GM23338 (cell line): ENCODE data around the gene BAK1. TPM values are rescaled to one million over a fixed set of nuclear protein-coding genes. Genes with fewer than 3 reads are reported as not detected.

Experiments used
- ATAC-seq: fragments of 200-7000 bp; cut with Tn5 transposase; 3 replicates; pipeline ENCODE4 v1.9.1; 2020
- DNase-seq: peaks from one replicate; pipeline ENCODE4 v3.0.0-alpha.2; 2015; ENCODE audit warnings: low spot score
- H2AFZ ChIP-seq: fragments of 200-600 bp; sonication (generic); 2 replicates; pipeline ENCODE4 v1.8.0; 2016; ENCODE audit warnings: antibody characterized with exemption, mild to moderate bottlenecking, moderate library complexity
- H3F3A ChIP-seq: fragments of 200-600 bp; sonication (generic); replicated peaks from 2 replicates; pipeline ENCODE4 v1.8.0; 2017; ENCODE audit warnings: antibody characterized with exemption, mixed run types, low read depth
- H3K27ac ChIP-seq: fragments of 200-600 bp; sonication (generic); 2 replicates; pipeline ENCODE4 v1.6.1; 2016; ENCODE audit warnings: low read depth
- H3K27me3 ChIP-seq: fragments of 200-600 bp; sonication (generic); 2 replicates; pipeline ENCODE4 v1.8.0; 2016; ENCODE audit warnings: mild to moderate bottlenecking, mixed run types, moderate library complexity; ENCODE audit not compliant: insufficient read depth
- H3K36me3 ChIP-seq: fragments of 200-600 bp; sonication (generic); 2 replicates; pipeline ENCODE4 v1.8.0; 2016; ENCODE audit warnings: mild to moderate bottlenecking; ENCODE audit not compliant: insufficient read depth
- H3K4me1 ChIP-seq: fragments of 200-600 bp; sonication (generic); 2 replicates; pipeline ENCODE4 v1.8.0; 2016; ENCODE audit warnings: mild to moderate bottlenecking, moderate library complexity; ENCODE audit not compliant: insufficient read depth
- H3K4me2 ChIP-seq: fragments of 200-600 bp; sonication (generic); 2 replicates; pipeline ENCODE4 v1.7.1; 2017; ENCODE audit warnings: mixed run types
- H3K4me3 ChIP-seq: fragments of 200-600 bp; sonication (generic); 2 replicates; pipeline ENCODE4 v1.6.1; 2016; ENCODE audit warnings: mixed run types
- H3K79me2 ChIP-seq: fragments of 200-600 bp; sonication (generic); replicated peaks from 2 replicates; pipeline ENCODE4 v1.8.0; 2017; ENCODE audit warnings: mild to moderate bottlenecking; ENCODE audit not compliant: insufficient read depth
- H3K9me2 ChIP-seq: fragments of 200-600 bp; sonication (generic); 2 replicates; pipeline ENCODE4 v1.8.0; 2017; ENCODE audit not compliant: insufficient read depth
- H4K20me1 ChIP-seq: fragments of 200-600 bp; sonication (generic); replicated peaks from 2 replicates; pipeline ENCODE4 v1.8.0; 2017; ENCODE audit warnings: mild to moderate bottlenecking; ENCODE audit not compliant: insufficient read depth
- H3K27ac Mint-ChIP-seq: 2 replicates; pipeline ENCODE4 v1.8.0; 2020; ENCODE audit warnings: inconsistent platforms, mild to moderate bottlenecking, moderate library complexity, mixed read lengths
- H3K27me3 Mint-ChIP-seq: 3 replicates; pipeline ENCODE4 v1.8.0; 2022; ENCODE audit warnings: low read depth, mild to moderate bottlenecking, moderate library complexity, mixed read lengths, inconsistent platforms; ENCODE audit not compliant: insufficient read depth, poor library complexity
- H3K36me3 Mint-ChIP-seq: 3 replicates; pipeline ENCODE4 v1.8.0; 2021; ENCODE audit warnings: low read depth, mild to moderate bottlenecking, inconsistent platforms, moderate library complexity, mixed read lengths
- H3K4me1 Mint-ChIP-seq: 3 replicates; pipeline ENCODE4 v1.8.0; 2020; ENCODE audit warnings: mild to moderate bottlenecking, inconsistent platforms, mixed read lengths
- H3K4me3 Mint-ChIP-seq: 3 replicates; pipeline ENCODE4 v1.8.0; 2021; ENCODE audit warnings: moderate library complexity, mild to moderate bottlenecking, inconsistent platforms, mixed read lengths
- H3K9me3 Mint-ChIP-seq: 3 replicates; pipeline ENCODE4 v1.8.0; 2020; ENCODE audit warnings: moderate library complexity, mild to moderate bottlenecking, inconsistent platforms, mixed read lengths
- CREB1 ChIP-seq: fragments of 250-450 bp; sonication (Bioruptor Pico); IDR thresholded peaks from 2 replicates; pipeline ENCODE4 v1.5.0; 2020; ENCODE audit warnings: low read depth, mild to moderate bottlenecking, moderate library complexity
- EZH2 ChIP-seq: fragments of 200-600 bp; sonication (generic); IDR thresholded peaks from one replicate; pipeline ENCODE4 v1.8.0; 2017; ENCODE audit warnings: antibody characterized with exemption, mild to moderate bottlenecking, low read depth; ENCODE audit not compliant: unreplicated experiment
- EZH2phosphoT487 ChIP-seq: fragments of 200-600 bp; sonication (generic); IDR thresholded peaks from one replicate; pipeline ENCODE4 v1.8.1; 2018; ENCODE audit warnings: antibody characterized with exemption; ENCODE audit not compliant: unreplicated experiment
- JUNB ChIP-seq: IDR thresholded peaks from one replicate; pipeline ENCODE4 v1.6.1; 2016; ENCODE audit warnings: antibody characterized with exemption; ENCODE audit not compliant: unreplicated experiment
- NANOG ChIP-seq: IDR thresholded peaks from 2 replicates; pipeline ENCODE4 v1.6.1; 2016; ENCODE audit warnings: antibody characterized with exemption, borderline replicate concordance
- POLR2AphosphoS5 ChIP-seq: IDR thresholded peaks from 2 replicates; pipeline ENCODE4 v1.6.1; 2016; ENCODE audit warnings: antibody characterized with exemption, low read depth
- STAT1 ChIP-seq: IDR thresholded peaks from one replicate; pipeline ENCODE4 v1.6.1; 2016; ENCODE audit warnings: antibody characterized with exemption; ENCODE audit not compliant: unreplicated experiment
- ZNF114 ChIP-seq: fragments of 250-450 bp; sonication (Bioruptor Pico); IDR thresholded peaks from 2 replicates; pipeline ENCODE4 v1.5.0; 2020; ENCODE audit warnings: mild to moderate bottlenecking, moderate library complexity
- ZNF331 ChIP-seq: fragments of 250-450 bp; sonication (Bioruptor Pico); IDR thresholded peaks from 2 replicates; pipeline ENCODE4 v1.5.0; 2020; ENCODE audit warnings: low read depth, mild to moderate bottlenecking, moderate library complexity
- polyA plus RNA-seq: library from polyadenylated mRNA; unstranded; fragments of >200 nt; fragmentation: Nextera tagmentation; extraction: Ambion mirVana; gene quantifications from 2 replicates; pipeline ENCODE4 v1.2.1, GENCODE V29; 2016
- total RNA-seq: library from RNA; depleted of rRNA; stranded (reverse); fragments of >200 nt; shearing (Covaris generic); gene quantifications from 2 replicates; pipeline ENCODE4 v1.2.3, GENCODE V29; 2014
- TF ChIP-seq, protein P1 (sequence below): fragments of 250-450 bp; sonication (Bioruptor Pico); IDR thresholded peaks from 2 replicates; pipeline ENCODE4 v1.5.0; 2020; ENCODE audit warnings: mild to moderate bottlenecking, moderate library complexity
- TF ChIP-seq, protein P2 (sequence below), 2 experiments: fragments of 200-600 bp in 1 of 2; sonication (generic) in 1 of 2; conservative IDR thresholded peaks; 2 replicates each; pipeline versions ENCODE4 v1.5.1 to v1.6.1; 2016 to 2017; ENCODE audit warnings: antibody characterized with exemption in 2 of 2, low read depth in 2 of 2, mild to moderate bottlenecking in 2 of 2, moderate library complexity in 1 of 2
- TF ChIP-seq, protein P3 (sequence below): IDR thresholded peaks from one replicate; pipeline ENCODE4 v1.6.1; 2018; ENCODE audit warnings: antibody characterized with exemption; ENCODE audit not compliant: unreplicated experiment
- TF ChIP-seq, protein P4 (sequence below): IDR thresholded peaks from 2 replicates; pipeline ENCODE4 v1.6.1; 2016; ENCODE audit warnings: antibody characterized with exemption

Gene BAK1
- total and polyA plus RNA-seq, 2 experiments from 2014 or later = 22.2 to 45.0 TPM

DNA sequence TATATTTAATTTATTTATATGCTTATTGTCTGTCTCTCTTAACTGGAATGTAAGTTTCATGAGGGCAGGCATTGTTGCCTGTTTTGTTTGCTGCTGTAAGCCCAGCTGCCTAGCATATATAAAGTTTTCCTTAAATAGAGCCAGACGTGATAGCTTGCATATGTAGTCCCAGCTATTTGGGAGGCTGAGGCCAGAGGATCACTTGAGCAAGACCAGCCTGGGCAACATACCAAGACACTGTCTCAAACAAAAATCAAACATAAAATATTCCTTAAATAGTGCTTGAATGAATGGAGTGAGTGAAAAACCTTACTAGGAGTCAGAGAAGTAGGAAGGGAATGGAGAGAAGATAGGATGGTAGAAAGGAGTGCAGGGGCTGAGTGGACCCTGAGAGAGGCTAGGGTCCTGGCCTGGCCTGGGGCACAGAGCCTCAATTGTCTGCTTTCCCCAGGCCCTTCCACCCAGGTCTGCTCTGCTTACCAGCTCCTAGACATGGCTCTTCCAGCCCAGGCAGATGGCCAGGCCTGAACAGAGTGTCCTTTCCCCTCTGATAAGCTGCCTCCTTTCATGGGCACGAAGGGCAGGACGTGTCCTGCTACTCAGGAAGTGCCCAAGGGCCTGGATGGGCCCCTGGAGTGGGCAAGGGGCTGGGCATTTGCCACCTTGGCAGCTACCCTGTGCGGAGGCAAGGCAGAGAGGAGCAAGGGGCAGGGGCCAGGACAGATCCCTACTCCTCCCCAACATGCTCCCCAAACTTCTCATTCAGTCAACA, 17.7 kb upstream of the BAK1 start:
- Histone ChIP-seq H3K36me3 (no peaks in the 10 kb centered on the region), H3K27me3 (peaks cover 8% of the 10 kb centered on the region; the same call in 1 of the 2 replicates), H3K4me1 (peaks cover 4% of the 10 kb centered on the region; the same call in 1 of the 2 replicates), H2AFZ (no peak overlapping the region), H3F3A (no peaks in the 10 kb centered on the region), H3K4me3 (no peak overlapping the region), H4K20me1 (no peaks in the 10 kb centered on the region), H3K27ac (no peak overlapping the region), H3K79me2 (no peaks in the 10 kb centered on the region), H3K4me2 (no peak overlapping the region), H3K9me2 (no peaks in the 10 kb centered on the region)
- Mint-ChIP-seq H3K36me3 (no peaks in the 10 kb centered on the region), H3K4me3 (no peak overlapping the region), H3K9me3 (no peaks in the 10 kb centered on the region; the same call in 2 of the 3 replicates), H3K27me3 (peaks cover 7% of the 10 kb centered on the region), H3K27ac (no peak overlapping the region), H3K4me1 (peaks cover 13% of the 10 kb centered on the region; the same call in 2 of the 3 replicates)
- TF ChIP-seq JUNB (no peak), STAT1 (no peak), NANOG (no peak), CREB1 (CRISPR knock-in tag) (no peak), EZH2phosphoT487 (no peak), EZH2 (no peak), POLR2AphosphoS5 (no peak), ZNF114 (no peak), ZNF331 (CRISPR knock-in tag) (no peak)
- TF ChIP-seq, protein P1, sequence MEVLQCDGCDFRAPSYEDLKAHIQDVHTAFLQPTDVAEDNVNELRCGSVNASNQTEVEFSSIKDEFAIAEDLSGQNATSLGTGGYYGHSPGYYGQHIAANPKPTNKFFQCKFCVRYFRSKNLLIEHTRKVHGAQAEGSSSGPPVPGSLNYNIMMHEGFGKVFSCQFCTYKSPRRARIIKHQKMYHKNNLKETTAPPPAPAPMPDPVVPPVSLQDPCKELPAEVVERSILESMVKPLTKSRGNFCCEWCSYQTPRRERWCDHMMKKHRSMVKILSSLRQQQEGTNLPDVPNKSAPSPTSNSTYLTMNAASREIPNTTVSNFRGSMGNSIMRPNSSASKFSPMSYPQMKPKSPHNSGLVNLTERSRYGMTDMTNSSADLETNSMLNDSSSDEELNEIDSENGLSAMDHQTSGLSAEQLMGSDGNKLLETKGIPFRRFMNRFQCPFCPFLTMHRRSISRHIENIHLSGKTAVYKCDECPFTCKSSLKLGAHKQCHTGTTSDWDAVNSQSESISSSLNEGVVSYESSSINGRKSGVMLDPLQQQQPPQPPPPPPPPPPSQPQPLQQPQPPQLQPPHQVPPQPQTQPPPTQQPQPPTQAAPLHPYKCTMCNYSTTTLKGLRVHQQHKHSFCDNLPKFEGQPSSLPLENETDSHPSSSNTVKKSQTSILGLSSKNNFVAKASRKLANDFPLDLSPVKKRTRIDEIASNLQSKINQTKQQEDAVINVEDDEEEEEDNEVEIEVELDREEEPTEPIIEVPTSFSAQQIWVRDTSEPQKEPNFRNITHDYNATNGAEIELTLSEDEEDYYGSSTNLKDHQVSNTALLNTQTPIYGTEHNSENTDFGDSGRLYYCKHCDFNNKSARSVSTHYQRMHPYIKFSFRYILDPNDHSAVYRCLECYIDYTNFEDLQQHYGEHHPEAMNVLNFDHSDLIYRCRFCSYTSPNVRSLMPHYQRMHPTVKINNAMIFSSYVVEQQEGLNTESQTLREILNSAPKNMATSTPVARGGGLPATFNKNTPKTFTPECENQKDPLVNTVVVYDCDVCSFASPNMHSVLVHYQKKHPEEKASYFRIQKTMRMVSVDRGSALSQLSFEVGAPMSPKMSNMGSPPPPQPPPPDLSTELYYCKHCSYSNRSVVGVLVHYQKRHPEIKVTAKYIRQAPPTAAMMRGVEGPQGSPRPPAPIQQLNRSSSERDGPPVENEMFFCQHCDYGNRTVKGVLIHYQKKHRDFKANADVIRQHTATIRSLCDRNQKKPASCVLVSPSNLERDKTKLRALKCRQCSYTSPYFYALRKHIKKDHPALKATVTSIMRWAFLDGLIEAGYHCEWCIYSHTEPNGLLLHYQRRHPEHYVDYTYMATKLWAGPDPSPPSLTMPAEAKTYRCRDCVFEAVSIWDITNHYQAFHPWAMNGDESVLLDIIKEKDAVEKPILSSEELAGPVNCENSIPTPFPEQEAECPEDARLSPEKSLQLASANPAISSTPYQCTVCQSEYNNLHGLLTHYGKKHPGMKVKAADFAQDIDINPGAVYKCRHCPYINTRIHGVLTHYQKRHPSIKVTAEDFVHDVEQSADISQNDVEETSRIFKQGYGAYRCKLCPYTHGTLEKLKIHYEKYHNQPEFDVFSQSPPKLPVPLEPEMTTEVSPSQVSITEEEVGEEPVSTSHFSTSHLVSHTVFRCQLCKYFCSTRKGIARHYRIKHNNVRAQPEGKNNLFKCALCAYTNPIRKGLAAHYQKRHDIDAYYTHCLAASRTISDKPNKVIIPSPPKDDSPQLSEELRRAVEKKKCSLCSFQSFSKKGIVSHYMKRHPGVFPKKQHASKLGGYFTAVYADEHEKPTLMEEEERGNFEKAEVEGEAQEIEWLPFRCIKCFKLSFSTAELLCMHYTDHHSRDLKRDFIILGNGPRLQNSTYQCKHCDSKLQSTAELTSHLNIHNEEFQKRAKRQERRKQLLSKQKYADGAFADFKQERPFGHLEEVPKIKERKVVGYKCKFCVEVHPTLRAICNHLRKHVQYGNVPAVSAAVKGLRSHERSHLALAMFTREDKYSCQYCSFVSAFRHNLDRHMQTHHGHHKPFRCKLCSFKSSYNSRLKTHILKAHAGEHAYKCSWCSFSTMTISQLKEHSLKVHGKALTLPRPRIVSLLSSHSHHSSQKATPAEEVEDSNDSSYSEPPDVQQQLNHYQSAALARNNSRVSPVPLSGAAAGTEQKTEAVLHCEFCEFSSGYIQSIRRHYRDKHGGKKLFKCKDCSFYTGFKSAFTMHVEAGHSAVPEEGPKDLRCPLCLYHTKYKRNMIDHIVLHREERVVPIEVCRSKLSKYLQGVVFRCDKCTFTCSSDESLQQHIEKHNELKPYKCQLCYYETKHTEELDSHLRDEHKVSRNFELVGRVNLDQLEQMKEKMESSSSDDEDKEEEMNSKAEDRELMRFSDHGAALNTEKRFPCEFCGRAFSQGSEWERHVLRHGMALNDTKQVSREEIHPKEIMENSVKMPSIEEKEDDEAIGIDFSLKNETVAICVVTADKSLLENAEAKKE (CRISPR knock-in tag) = no peak
- TF ChIP-seq, protein P2, sequence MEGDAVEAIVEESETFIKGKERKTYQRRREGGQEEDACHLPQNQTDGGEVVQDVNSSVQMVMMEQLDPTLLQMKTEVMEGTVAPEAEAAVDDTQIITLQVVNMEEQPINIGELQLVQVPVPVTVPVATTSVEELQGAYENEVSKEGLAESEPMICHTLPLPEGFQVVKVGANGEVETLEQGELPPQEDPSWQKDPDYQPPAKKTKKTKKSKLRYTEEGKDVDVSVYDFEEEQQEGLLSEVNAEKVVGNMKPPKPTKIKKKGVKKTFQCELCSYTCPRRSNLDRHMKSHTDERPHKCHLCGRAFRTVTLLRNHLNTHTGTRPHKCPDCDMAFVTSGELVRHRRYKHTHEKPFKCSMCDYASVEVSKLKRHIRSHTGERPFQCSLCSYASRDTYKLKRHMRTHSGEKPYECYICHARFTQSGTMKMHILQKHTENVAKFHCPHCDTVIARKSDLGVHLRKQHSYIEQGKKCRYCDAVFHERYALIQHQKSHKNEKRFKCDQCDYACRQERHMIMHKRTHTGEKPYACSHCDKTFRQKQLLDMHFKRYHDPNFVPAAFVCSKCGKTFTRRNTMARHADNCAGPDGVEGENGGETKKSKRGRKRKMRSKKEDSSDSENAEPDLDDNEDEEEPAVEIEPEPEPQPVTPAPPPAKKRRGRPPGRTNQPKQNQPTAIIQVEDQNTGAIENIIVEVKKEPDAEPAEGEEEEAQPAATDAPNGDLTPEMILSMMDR (conservative IDR thresholded peaks at IDR 0.05; ENCODE audit: low read depth in 2 of 2) = no peak
- TF ChIP-seq, protein P3, sequence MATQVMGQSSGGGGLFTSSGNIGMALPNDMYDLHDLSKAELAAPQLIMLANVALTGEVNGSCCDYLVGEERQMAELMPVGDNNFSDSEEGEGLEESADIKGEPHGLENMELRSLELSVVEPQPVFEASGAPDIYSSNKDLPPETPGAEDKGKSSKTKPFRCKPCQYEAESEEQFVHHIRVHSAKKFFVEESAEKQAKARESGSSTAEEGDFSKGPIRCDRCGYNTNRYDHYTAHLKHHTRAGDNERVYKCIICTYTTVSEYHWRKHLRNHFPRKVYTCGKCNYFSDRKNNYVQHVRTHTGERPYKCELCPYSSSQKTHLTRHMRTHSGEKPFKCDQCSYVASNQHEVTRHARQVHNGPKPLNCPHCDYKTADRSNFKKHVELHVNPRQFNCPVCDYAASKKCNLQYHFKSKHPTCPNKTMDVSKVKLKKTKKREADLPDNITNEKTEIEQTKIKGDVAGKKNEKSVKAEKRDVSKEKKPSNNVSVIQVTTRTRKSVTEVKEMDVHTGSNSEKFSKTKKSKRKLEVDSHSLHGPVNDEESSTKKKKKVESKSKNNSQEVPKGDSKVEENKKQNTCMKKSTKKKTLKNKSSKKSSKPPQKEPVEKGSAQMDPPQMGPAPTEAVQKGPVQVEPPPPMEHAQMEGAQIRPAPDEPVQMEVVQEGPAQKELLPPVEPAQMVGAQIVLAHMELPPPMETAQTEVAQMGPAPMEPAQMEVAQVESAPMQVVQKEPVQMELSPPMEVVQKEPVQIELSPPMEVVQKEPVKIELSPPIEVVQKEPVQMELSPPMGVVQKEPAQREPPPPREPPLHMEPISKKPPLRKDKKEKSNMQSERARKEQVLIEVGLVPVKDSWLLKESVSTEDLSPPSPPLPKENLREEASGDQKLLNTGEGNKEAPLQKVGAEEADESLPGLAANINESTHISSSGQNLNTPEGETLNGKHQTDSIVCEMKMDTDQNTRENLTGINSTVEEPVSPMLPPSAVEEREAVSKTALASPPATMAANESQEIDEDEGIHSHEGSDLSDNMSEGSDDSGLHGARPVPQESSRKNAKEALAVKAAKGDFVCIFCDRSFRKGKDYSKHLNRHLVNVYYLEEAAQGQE = no peak
- TF ChIP-seq, protein P4, sequence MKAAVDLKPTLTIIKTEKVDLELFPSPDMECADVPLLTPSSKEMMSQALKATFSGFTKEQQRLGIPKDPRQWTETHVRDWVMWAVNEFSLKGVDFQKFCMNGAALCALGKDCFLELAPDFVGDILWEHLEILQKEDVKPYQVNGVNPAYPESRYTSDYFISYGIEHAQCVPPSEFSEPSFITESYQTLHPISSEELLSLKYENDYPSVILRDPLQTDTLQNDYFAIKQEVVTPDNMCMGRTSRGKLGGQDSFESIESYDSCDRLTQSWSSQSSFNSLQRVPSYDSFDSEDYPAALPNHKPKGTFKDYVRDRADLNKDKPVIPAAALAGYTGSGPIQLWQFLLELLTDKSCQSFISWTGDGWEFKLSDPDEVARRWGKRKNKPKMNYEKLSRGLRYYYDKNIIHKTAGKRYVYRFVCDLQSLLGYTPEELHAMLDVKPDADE = no peak
- DNase-seq (no peak), ATAC-seq (no peak)
